OCI-LY7 (cell line): ENCODE data around the gene PRSS38. TPM values are rescaled to one million over a fixed set of nuclear protein-coding genes. Genes with fewer than 3 reads are reported as not detected.

Experiments used
- BruUV-seq: library from RNA; stranded (reverse); fragments of 400-500 nt; replicated peaks from 2 replicates; lab custom pipeline; 2021; lab: Mats Ljungman, UMichigan
- CTCF ChIA-PET: fragments of 300-600 bp; sonication (Branson Sonifier 250); formaldehyde crosslinking; loops from one replicate; lab custom pipeline; 2022; ENCODE audit warnings: antibody characterized with exemption; ENCODE audit not compliant: unreplicated experiment; lab: Charles Lee
- POLR2A ChIA-PET: fragments of 300-600 bp; sonication (Branson Sonifier 250); formaldehyde crosslinking; loops from one replicate; lab custom pipeline; 2022; ENCODE audit warnings: antibody characterized with exemption; lab: Charles Lee
- DNase-seq: peaks from one replicate; pipeline ENCODE4 v3.0.0-alpha.2; 2015; ENCODE audit warnings: low spot score
- H2AFZ ChIP-seq: fragments of 200-600 bp; sonication (generic), shearing (Covaris generic); 2 replicates; pipeline ENCODE4 v1.6.1; 2014; ENCODE audit warnings: mild to moderate bottlenecking, antibody characterized with exemption, low read length, moderate library complexity
- H3K27ac ChIP-seq: fragments of 200-600 bp; sonication (generic); 2 replicates; pipeline ENCODE4 v1.5.1; 2014; ENCODE audit warnings: mixed run types, low read depth, mild to moderate bottlenecking, moderate library complexity, low read length, inconsistent platforms; ENCODE audit not compliant: poor library complexity, severe bottlenecking
- H3K36me3 ChIP-seq: fragments of 200-600 bp; sonication (generic); 2 replicates; pipeline ENCODE4 v1.6.1; 2014; ENCODE audit warnings: mild to moderate bottlenecking, antibody characterized with exemption, low read length, moderate library complexity, mixed read lengths; ENCODE audit not compliant: insufficient read depth
- H3K4me1 ChIP-seq: fragments of 200-600 bp; sonication (generic); 2 replicates; pipeline ENCODE4 v1.5.1; 2014; ENCODE audit warnings: mild to moderate bottlenecking, low read length; ENCODE audit not compliant: insufficient read depth, poor library complexity, severe bottlenecking
- H3K4me2 ChIP-seq: fragments of 200-600 bp; sonication (generic); 2 replicates; pipeline ENCODE4 v1.6.1; 2014; ENCODE audit warnings: mild to moderate bottlenecking, low read length
- H3K4me3 ChIP-seq: fragments of 200-600 bp; sonication (generic); 2 replicates; pipeline ENCODE4 v1.5.1; 2014; ENCODE audit warnings: mild to moderate bottlenecking, low read depth, low read length; ENCODE audit not compliant: poor library complexity, severe bottlenecking
- H3K79me2 ChIP-seq: fragments of 200-600 bp; sonication (generic); 2 replicates; pipeline ENCODE4 v1.6.1; 2016; ENCODE audit warnings: low read depth, mild to moderate bottlenecking, low read length, moderate library complexity, mixed read lengths; ENCODE audit not compliant: insufficient read depth
- H3K9me2 ChIP-seq: fragments of 200-600 bp; sonication (generic); 2 replicates; pipeline ENCODE4 v1.6.1; 2016; ENCODE audit warnings: mild to moderate bottlenecking, low read length, mixed read lengths; ENCODE audit not compliant: insufficient read depth
- H3K9me3 ChIP-seq: fragments of 200-600 bp; sonication (generic); 2 replicates; pipeline ENCODE4 v1.6.1; 2014; ENCODE audit warnings: mild to moderate bottlenecking, mixed run types, low read length, mixed read lengths
- H4K20me1 ChIP-seq: fragments of 200-600 bp; sonication (generic); 2 replicates; pipeline ENCODE4 v1.6.1; 2014; ENCODE audit warnings: mild to moderate bottlenecking, antibody characterized with exemption, low read length, moderate library complexity, mixed read lengths; ENCODE audit not compliant: insufficient read depth
- CTCF ChIP-seq: fragments of 200-600 bp; sonication (generic); conservative IDR thresholded peaks from 2 replicates; pipeline ENCODE4 v1.5.1; 2014; ENCODE audit warnings: mild to moderate bottlenecking, antibody characterized with exemption, low read length, moderate library complexity, mixed read lengths
- EZH2phosphoT487 ChIP-seq: fragments of 200-600 bp; sonication (generic); IDR thresholded peaks from 2 replicates; pipeline ENCODE4 v1.6.1; 2018; ENCODE audit warnings: low read depth, borderline replicate concordance, mild to moderate bottlenecking, mixed run types, antibody characterized with exemption, low read length, moderate library complexity, mixed read lengths
- intact Hi-C: fragments of 100-400 bp; cut with micrococcal nuclease; formaldehyde crosslinking; loops from one replicate; pipeline ENCODE4 v1.10.0; 2022; ENCODE audit not compliant: unreplicated experiment
- total RNA-seq, 2 experiments: library from RNA; depleted of rRNA in 1 of 2; stranded (reverse); fragments of >200 nt in 1 of 2; shearing (Covaris generic) in 1 of 2; gene quantifications; 2 replicates each; pipeline ENCODE4 v1.2.3, GENCODE V29; 2014 to 2022

PRSS38 gene
- total RNA-seq, 2 experiments from 2014 or later: not detected

GRCh38 chr1:227779021-227779441, 36.4 kb upstream of the PRSS38 start:
- peaks cover 8% of the 10 kb centered on the region; the same call in 1 of the 2 replicates for H3K36me3 ChIP-seq
- H3K4me1 ChIP-seq: no peaks in the 10 kb centered on the region
- H4K20me1 ChIP-seq: no peaks in the 10 kb centered on the region
- TF ChIP-seq EZH2phosphoT487 (no peak), CTCF (no peak)
- no peak overlapping the region for H2AFZ ChIP-seq
- no peak overlapping the region for H3K27ac ChIP-seq
- H3K9me2 ChIP-seq: no peaks in the 10 kb centered on the region
- no peak overlapping the region for H3K4me3 ChIP-seq
- POLR2A ChIA-PET: no interaction called here
- no TSS peak for BruUV-seq
- H3K4me2 ChIP-seq: no peak overlapping the region
- H3K79me2 ChIP-seq: no peaks in the 10 kb centered on the region
- DNase-seq: no peak
- no peaks in the 10 kb centered on the region for H3K9me3 ChIP-seq
- intact Hi-C loops: no loop called here
- CTCF ChIA-PET: no interaction called here

DNA sequence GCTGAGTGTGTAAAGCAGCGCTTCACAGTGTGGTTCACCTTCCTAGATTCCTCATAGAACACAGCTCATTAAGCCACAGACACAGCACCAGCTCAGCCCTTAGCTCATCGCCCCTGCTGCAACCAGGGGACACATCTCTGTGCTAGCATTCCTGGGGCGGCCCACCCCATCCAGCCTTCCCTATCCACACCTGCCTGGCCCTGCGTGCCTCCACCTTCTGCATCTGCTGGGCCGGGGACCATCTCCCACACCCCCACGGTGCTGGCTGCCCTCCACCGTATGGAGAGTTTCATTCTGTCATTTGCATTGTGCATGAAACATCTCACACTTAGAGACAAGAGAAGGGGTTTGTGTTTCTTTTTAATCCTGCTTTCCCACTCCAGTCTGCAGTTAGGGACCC, 35.8 kb upstream of the PRSS38 start:
- intact Hi-C loops: no loop called here
- POLR2A ChIA-PET: no interaction called here
- Histone ChIP-seq H4K20me1 (no peaks in the 10 kb centered on the region), H3K79me2 (no peaks in the 10 kb centered on the region), H3K9me2 (no peaks in the 10 kb centered on the region), H2AFZ (no peak overlapping the region), H3K4me1 (no peaks in the 10 kb centered on the region), H3K9me3 (no peaks in the 10 kb centered on the region), H3K27ac (no peak overlapping the region), H3K4me2 (no peak overlapping the region), H3K4me3 (no peak overlapping the region), H3K36me3 (peaks cover 8% of the 10 kb centered on the region; the same call in 1 of the 2 replicates)
- TF ChIP-seq CTCF (no peak), EZH2phosphoT487 (no peak)
- CTCF ChIA-PET: no interaction called here
- BruUV-seq: no TSS peak
- no peak for DNase-seq

- intact Hi-C loops: no loop called here
- CTCF ChIA-PET: no interaction called here
- H3K4me3 ChIP-seq: no peak overlapping the region
- no peaks in the 10 kb centered on the region for H3K9me3 ChIP-seq
- BruUV-seq: no TSS peak
- no peaks in the 10 kb centered on the region for H3K9me2 ChIP-seq
- H4K20me1 ChIP-seq: no peaks in the 10 kb centered on the region
- TF ChIP-seq EZH2phosphoT487: no peak
- no peak for TF ChIP-seq CTCF
- H2AFZ ChIP-seq: no peak overlapping the region
- H3K36me3 ChIP-seq: peaks cover 8% of the 10 kb centered on the region; the same call in 1 of the 2 replicates
- no peaks in the 10 kb centered on the region for H3K79me2 ChIP-seq
- H3K27ac ChIP-seq: no peak overlapping the region
- H3K4me1 ChIP-seq: no peaks in the 10 kb centered on the region
- POLR2A ChIA-PET: no interaction called here
- DNase-seq: no peak
- no peak overlapping the region for H3K4me2 ChIP-seq
Observed at GRCh38 chr1:227780101-227781044, 35.1 kb upstream of the PRSS38 start.
